Islet of Langerhans (tissue), 1 donor: ENCODE results near the gene SPTBN4.
"Not testable (repeated sequence)": the region's sequence is repeated elsewhere in the genome, so short reads cannot be mapped to it uniquely, and the experiment has no call there.

ENCODE experiments used
- FAIRE-seq: peaks from one replicate; lab custom pipeline; 2011; peaks lifted over from hg19 to GRCh38; lab: Jason Lieb, UNC

The SPTBN4 gene

GRCh38 chr19:40530091-40530901 lies 63.5 kb downstream of the SPTBN4 start:
- no peak for FAIRE-seq

DNA sequence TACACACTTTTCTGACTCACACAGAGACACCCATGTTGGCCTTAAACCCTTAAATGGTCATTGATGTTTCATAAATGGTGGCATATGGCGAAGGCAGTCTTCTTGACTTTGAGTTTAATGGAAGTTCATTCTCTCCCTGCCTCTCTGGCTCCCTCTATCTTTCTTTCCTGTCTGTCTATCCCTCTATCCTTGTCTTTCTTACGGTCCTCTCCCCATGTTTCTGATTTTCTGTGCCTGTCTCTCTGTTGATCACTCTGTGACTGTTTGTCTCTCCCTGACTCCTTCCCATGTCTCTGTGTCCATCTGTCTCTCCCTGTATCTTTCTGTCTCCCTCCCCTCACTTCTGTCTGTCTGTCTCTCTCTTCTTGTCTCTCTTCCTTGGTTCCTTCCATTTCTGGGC lies 66.7 kb downstream of the SPTBN4 start:
- no peak for FAIRE-seq

- no peak for FAIRE-seq
These were observed 67.3 kb downstream of the SPTBN4 start for GRCh38 chr19:40534148-40534547.

DNA sequence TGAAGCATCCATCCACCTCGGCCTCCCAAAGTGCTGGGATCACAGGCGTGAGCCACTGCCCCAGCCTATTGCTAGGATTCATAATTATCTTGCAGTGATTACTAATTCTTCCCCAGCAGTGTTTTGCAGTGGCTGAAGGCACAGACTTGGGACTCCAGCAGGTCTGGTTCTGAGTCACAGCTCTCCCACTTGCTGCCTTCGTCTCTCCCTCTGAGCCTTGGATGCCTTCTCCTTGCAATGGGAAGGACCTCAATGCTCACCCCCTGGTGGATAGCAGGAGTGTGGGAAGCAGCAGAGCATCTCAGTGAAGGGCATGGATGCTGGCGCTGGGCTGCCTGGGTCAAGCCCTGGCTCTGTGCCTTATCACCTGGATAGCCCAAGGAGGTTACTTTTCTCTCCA lies 72.3 kb downstream of the SPTBN4 start:
- FAIRE-seq: no peak

DNA sequence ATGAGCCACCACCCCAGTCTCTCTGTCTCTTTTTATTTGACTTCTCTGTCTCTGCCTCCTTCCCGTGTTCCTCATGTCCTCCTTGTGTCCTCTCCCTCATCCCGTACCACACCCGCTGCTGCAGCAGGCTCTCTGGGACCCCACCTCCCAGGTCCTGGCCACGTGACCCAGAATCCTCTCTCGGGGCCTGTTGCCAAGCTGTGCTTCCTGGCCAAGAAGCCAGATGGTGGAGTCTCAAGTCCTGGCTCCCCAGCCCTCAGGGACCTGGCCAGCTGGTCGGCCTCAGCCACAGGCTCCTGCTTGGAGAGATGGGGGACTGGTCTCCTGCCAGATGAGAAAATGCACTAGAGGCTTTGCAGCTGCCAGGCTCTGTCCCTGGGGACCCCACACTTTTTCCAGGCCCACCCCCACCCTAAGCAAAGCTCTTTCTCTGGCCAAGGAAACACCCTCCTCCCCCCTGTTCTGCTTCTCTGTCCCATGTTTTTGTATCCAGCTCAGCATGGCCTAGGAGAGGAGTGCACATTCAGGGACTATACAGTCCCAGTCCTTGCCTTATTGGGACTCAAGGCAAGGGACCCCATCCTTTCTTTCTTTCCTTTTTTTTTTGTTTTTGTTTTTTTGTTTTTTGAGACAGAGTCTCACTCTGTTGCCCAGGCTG lies 75.5 kb downstream of the SPTBN4 start:
- no peak for FAIRE-seq

DNA sequence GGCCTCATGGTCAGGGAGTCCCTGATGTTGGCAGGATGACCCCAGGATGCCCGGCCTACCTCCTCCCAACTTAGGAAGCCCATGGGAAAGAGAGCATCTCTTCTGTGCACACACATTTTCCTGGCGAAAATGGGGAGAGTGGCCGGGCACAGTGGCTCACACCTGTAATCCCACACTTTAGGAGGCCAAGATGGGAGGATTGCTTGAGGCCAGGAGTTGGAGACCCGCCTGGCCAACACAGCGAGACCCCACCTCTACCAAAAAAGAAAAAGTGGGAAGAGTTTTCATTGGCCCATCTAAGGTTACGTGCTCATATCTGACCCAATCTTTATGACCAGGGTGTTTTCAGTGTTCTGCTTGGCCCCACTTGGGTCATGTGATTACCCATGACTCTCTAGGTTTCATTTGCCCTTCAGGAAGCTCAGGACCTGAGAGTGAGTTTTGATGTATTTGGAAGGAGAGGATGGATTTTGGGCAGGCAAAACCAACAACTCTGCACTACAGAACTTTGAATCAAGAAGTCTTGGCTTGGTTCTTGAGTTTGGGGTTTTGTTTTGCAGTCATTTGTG lies 76.3 kb downstream of the SPTBN4 start:
- no peak for FAIRE-seq

DNA sequence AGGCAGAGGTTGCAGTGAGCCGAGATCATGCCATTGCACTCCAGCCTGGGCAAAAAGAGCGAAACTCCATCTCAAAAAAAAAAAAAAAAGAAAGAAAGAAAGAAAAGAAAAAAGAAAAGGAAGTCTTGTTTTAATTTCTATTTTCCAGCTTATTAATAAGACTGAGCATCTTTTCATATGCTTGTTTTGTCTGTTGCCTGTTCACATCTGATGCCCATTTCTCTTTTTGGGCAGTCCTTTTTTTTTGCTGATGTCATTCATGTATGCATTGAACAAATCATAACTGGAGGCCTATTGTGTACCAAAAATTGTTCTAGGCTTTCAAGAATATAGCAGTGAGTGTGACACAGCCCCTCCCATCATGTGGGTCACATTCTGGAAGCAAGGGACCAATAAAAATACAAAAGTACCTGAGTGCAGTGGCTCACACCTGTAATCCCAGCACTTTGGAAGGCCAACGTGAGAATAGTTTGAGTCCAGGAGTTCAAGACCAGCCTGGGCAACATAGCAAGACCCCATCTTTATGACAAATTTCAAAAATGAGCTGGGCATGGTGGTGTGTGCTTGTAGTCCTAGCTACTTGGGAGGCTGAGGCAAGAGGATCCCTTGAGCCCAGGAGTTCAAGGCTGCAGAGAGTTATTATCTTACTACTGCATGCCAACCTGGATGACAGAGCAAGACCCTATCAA lies 79.5 kb downstream of the SPTBN4 start:
- FAIRE-seq: not testable (repeated sequence)

GRCh38 chr19:40547190-40547589 lies 80.4 kb downstream of the SPTBN4 start:
- not testable (repeated sequence) for FAIRE-seq

DNA sequence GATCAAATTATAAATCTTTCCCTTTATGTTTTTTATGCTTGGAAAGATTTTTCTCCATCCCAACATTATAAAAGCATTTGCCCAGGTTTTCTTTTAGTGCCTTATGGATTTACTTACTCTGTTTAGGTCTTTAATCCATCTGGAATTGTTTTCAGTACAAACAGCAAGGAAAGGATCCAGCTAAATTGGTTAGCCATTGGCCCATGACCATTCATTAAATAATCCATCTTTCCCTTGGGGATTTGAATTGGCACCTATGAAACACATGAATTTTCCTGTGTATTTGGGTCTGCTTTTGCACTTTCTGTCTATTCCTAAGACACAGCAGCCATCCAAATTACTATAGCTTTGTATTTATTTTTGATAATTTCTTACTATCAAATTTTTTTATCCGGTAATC lies 81.0 kb downstream of the SPTBN4 start:
- no peak for FAIRE-seq

- no peak for FAIRE-seq
These were observed 82.4 kb downstream of the SPTBN4 start for GRCh38 chr19:40549007-40549708.

GRCh38 chr19:40550951-40551350 lies 84.2 kb downstream of the SPTBN4 start:
- no peak for FAIRE-seq

- no peak for FAIRE-seq
These were observed 86.0 kb downstream of the SPTBN4 start for GRCh38 chr19:40552848-40553247.

DNA sequence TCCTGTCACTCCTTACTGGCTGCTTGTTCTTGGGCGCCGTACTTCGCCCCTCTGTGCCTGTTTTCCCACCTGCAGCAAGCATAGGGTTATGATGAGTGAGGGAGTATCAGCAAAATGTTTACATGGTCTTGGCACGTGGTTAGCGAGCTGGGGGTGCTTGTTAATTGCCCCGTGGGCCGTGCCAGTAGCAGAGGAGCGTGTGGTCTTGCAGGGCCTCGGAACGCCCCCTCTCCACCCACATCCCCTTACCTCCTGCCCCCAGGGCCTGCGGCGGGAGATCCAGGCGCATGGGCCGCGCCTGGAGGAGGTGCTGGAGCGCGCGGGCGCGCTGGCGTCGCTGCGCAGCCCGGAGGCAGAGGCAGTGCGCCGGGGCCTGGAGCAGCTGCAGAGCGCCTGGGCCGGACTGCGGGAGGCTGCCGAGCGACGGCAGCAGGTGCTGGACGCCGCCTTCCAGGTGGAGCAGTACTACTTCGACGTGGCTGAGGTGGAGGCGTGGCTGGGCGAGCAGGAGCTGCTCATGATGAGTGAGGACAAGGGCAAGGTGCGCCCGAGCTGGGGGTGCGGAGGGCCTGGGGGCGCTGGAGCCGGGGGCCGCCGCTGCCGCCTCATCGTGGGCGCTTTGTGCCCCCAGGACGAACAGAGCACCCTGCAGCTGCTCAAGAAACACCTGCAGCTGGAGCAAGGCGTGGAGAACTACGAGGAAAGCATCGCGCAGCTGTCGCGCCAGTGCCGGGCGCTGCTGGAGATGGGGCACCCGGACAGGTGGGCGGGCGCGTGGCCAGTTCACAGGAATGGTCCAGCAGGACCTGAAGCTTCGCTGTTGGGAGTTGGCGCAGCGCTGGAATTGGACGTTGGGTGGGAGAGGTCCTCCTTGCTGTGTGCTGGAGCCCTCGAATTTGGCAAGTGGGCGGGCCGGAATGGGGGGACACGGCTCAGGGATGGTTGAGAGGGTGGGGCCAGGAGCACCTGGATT lies 87.4 kb downstream of the SPTBN4 start:
- FAIRE-seq: no peak

DNA sequence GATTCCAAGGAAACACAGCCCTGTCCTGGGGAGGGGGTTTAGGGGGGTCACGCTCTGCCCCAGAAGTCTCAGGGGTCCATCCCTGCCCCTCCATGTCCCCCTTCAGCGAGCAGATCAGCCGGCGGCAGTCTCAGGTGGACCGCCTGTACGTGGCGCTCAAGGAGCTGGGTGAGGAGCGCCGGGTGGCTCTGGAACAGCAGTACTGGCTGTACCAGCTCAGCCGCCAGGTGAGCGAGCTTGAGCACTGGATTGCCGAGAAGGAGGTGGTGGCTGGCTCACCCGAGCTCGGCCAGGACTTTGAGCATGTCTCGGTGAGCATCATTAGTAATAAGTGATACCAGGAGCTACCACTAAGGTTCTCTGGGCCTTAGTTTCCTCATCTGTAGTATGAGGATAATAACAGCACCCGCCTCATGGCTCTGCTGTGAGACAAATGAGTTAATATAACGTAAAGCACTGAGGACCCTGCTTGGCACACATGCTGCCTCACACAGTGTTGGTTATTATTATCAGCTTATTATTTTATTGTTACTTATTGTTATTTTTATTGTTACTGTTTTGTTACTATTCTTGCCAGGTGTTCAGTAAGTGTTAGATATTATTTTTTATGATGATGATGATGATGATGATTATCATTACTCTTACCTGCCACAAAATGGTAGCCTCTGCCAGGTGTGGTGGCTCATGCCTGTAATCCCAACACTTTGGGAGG lies 89.3 kb downstream of the SPTBN4 start:
- no peak for FAIRE-seq

DNA sequence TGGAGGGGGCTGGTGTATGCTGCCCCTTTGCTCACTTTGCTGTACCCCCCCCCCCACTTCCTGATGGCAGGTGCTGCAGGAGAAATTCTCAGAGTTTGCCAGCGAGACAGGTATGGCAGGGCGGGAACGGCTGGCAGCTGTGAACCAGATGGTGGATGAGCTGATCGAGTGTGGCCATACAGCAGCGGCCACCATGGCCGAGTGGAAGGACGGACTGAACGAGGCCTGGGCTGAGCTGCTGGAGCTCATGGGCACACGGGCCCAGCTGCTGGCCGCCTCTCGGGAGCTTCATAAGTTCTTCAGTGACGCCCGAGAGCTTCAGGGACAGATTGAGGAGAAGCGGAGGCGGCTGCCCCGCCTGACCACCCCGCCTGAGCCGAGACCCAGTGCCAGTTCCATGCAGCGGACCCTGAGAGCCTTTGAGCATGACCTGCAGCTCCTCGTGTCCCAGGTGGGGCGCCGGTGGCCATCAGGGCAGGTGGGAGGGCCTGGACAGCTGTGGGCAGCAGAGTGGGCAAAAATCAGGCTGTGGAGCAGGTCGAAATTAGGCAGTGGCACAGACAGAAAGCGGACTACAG lies 90.2 kb downstream of the SPTBN4 start:
- FAIRE-seq: no peak

- no peak for FAIRE-seq
These were observed 92.6 kb downstream of the SPTBN4 start for GRCh38 chr19:40559394-40559793.

- FAIRE-seq: no peak
These were observed 93.3 kb downstream of the SPTBN4 start for GRCh38 chr19:40560092-40560507.

DNA sequence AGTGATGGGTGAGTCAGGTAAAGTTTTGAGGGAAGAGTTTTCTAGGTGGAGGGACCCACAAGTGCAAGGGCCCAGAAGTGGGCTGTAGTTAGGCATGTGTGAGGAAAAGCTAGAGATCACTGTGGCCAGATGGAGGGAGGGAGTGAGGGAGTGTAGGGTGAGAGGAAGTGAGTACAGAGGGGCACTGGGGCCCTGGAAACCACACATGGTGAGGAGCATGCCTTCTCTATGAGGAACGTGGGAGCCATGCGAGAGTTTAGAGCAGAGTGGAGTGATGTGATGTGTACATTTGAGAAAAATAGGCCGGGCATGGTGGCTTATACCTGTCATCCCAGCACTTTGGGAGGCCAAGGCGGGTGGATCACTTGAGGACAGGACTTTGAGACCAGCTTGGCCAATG lies 95.1 kb downstream of the SPTBN4 start:
- FAIRE-seq: no peak

DNA sequence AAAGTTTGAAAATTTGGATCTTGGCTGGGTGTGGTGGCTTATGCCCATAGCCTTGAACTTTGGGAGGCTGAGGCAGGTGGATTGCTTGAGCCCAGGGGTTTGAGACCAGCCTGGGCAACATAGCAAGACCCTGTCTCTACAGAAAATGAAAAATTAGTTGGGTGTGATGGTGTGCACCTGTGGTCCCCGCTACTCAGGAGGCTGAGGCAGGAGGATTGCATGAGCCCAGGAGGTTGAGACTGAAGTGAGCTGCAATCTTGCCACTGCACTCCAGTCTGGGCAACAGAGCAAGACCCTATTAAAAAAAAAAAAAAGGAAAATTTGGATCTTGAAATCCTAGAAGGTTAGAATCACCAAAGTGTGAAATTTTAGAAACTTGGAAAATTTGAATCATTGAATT lies 97.7 kb downstream of the SPTBN4 start:
- not testable (repeated sequence) for FAIRE-seq

DNA sequence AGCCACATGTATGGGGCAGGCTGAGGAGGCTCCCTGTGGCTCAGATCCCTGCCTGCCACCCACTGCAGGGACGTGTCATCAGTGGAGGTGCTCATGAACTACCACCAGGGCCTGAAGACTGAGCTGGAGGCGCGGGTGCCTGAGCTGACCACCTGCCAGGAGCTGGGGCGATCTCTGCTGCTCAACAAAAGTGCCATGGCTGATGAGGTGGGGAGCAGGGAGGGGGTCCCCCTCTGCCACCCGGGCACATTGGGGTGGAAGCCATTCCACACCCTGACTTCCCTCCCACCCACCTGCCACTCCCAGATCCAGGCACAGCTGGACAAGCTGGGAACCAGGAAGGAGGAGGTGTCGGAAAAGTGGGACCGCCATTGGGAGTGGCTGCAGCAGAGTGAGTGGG lies 98.6 kb downstream of the SPTBN4 start:
- FAIRE-seq: no peak
